HL-60/S4 treated with retinoic acid at 250 ng/mL for 4 days and 3 days (cell line): Measurements from ENCODE around the gene DDX25.
"Not testable (repeated sequence)": the region's sequence is repeated elsewhere in the genome, so short reads cannot be mapped to it uniquely, and the experiment has no call there.

Experiments used
- in situ Hi-C: fragments of 300-500 bp; cut with MboI; formaldehyde crosslinking; loops from 2 replicates; pipeline ENCODE4 v1.7.0; 2022; ENCODE audit warnings: low sequenced_read_pairs

DDX25 gene

GRCh38 chr11:125903711-125904659 lies at the start of gene DDX25:
DDX25 (plus strand) TSS chr11:125904508; CDS start chr11:125904518, 10 bp downstream.
- in situ Hi-C loops: no loop called here

- in situ Hi-C loops: not testable (repeated sequence)
Measured at GRCh38 chr11:125857670-125858069, 46.6 kb upstream of the DDX25 start.

- in situ Hi-C loops: not testable (repeated sequence)
Measured at GRCh38 chr11:125862786-125863185, 41.5 kb upstream of the DDX25 start.

GRCh38 chr11:125865354-125865753 lies 39.0 kb upstream of the DDX25 start:
- in situ Hi-C loops: not testable (repeated sequence)

GRCh38 chr11:125869521-125869920 lies 34.8 kb upstream of the DDX25 start:
- in situ Hi-C loops: no loop called here

GRCh38 chr11:125871391-125872137 lies 32.7 kb upstream of the DDX25 start:
- in situ Hi-C loops: no loop called here

GRCh38 chr11:125872138-125872491 lies 32.2 kb upstream of the DDX25 start:
- in situ Hi-C loops: no loop called here

GRCh38 chr11:125873881-125874555 lies 30.3 kb upstream of the DDX25 start:
- in situ Hi-C loops: no loop called here

- in situ Hi-C loops: no loop called here
Measured at GRCh38 chr11:125874556-125875124, 29.7 kb upstream of the DDX25 start.

- in situ Hi-C loops: no loop called here
Measured at GRCh38 chr11:125881291-125881690, 23.0 kb upstream of the DDX25 start.

GRCh38 chr11:125883375-125883774 lies 20.9 kb upstream of the DDX25 start:
- in situ Hi-C loops: no loop called here

GRCh38 chr11:125886997-125887372 lies 17.3 kb upstream of the DDX25 start:
- in situ Hi-C loops: no loop called here

GRCh38 chr11:125887373-125888324 lies 16.7 kb upstream of the DDX25 start, which contains the start of gene HYLS1:
HYLS1 (plus strand) TSS chr11:125887668; CDS start chr11:125899369, 11,701 bp downstream.
- in situ Hi-C loops: no loop called here

- in situ Hi-C loops: no loop called here
Measured at GRCh38 chr11:125890447-125891100, 13.7 kb upstream of the DDX25 start.

- in situ Hi-C loops: no loop called here
Measured at GRCh38 chr11:125892071-125892470, 12.2 kb upstream of the DDX25 start.

GRCh38 chr11:125892994-125893393 lies 11.3 kb upstream of the DDX25 start:
- in situ Hi-C loops: no loop called here

GRCh38 chr11:125901872-125902271 lies 2.4 kb upstream of the DDX25 start:
- in situ Hi-C loops: no loop called here

GRCh38 chr11:125902277-125902926 lies 1.9 kb upstream of the DDX25 start:
- in situ Hi-C loops: no loop called here
